SU-DHL-6 (cell line): ENCODE measurements around the gene ATP13A1.

ENCODE experiments used
- H2AFZ ChIP-seq: fragments of 200-600 bp; sonication (generic); 2 replicates; pipeline ENCODE4 v1.6.1; 2014; ENCODE audit warnings: low read depth, mild to moderate bottlenecking, moderate library complexity, mixed read lengths, antibody characterized with exemption, low read length; ENCODE audit not compliant: severe bottlenecking
- H3F3A ChIP-seq: fragments of 200-600 bp; shearing (Covaris generic); 2 replicates; pipeline ENCODE4 v1.6.0; 2016; ENCODE audit warnings: antibody characterized with exemption, mild to moderate bottlenecking; ENCODE audit not compliant: insufficient read depth
- H3K27ac ChIP-seq: fragments of 200-600 bp; sonication (generic); 2 replicates; pipeline ENCODE4 v1.5.1; 2016; ENCODE audit warnings: low read depth, mild to moderate bottlenecking, low read length, moderate library complexity, mixed read lengths
- H3K27me3 ChIP-seq: fragments of 200-600 bp; sonication (generic), shearing (Covaris generic); 2 replicates; pipeline ENCODE4 v1.6.0; 2014; ENCODE audit warnings: mild to moderate bottlenecking, low read length
- H3K36me3 ChIP-seq: fragments of 200-600 bp; sonication (generic); 2 replicates; pipeline ENCODE4 v1.6.1; 2014; ENCODE audit warnings: mild to moderate bottlenecking, low read length, mixed read lengths
- H3K4me2 ChIP-seq: fragments of 300-600, 200-600 bp; shearing (Covaris generic), sonication (generic); 2 replicates; pipeline ENCODE4 v1.6.0; 2014; ENCODE audit warnings: low read length, low read depth, mild to moderate bottlenecking; ENCODE audit not compliant: poor library complexity, severe bottlenecking
- H3K4me3 ChIP-seq: fragments of 200-600 bp; sonication (generic); 2 replicates; pipeline ENCODE4 v1.5.1; 2014; ENCODE audit warnings: antibody characterized with exemption, low read length, mild to moderate bottlenecking, mixed read lengths; ENCODE audit not compliant: insufficient read depth, poor library complexity, severe bottlenecking
- H3K79me2 ChIP-seq: fragments of 200-600 bp; sonication (generic); 2 replicates; pipeline ENCODE4 v1.6.1; 2014; ENCODE audit warnings: mild to moderate bottlenecking, low read length, moderate library complexity; ENCODE audit not compliant: insufficient read depth
- H3K9ac ChIP-seq: fragments of 200-600 bp; sonication (generic); 2 replicates; pipeline ENCODE4 v1.7.0; 2014; ENCODE audit warnings: mild to moderate bottlenecking, low read length
- H3K9me2 ChIP-seq: fragments of 200-600 bp; sonication (generic); replicated peaks from 2 replicates; pipeline ENCODE4 v1.6.1; 2014; ENCODE audit warnings: low read length; ENCODE audit not compliant: insufficient read depth
- H3K9me3 ChIP-seq: fragments of 200-600 bp; sonication (generic); 2 replicates; pipeline ENCODE4 v1.6.1; 2014; ENCODE audit warnings: low read length, mixed read lengths; ENCODE audit not compliant: insufficient read depth
- H4K20me1 ChIP-seq: fragments of 200-600 bp; sonication (generic); 2 replicates; pipeline ENCODE4 v1.6.1; 2014; ENCODE audit warnings: low read depth, mild to moderate bottlenecking, antibody characterized with exemption, low read length, moderate library complexity, mixed read lengths
- EZH2phosphoT487 ChIP-seq: fragments of 200-600 bp; sonication (generic), shearing (Covaris generic); conservative IDR thresholded peaks from 2 replicates; pipeline ENCODE4 v1.6.1; 2018; ENCODE audit warnings: mild to moderate bottlenecking, antibody characterized with exemption, low read length, moderate library complexity, mixed read lengths
- TF ChIP-seq, protein P1 (sequence below): fragments of 200-600 bp; sonication (generic); IDR thresholded peaks from one replicate; pipeline ENCODE4 v1.5.1; 2017; ENCODE audit warnings: antibody characterized with exemption, mild to moderate bottlenecking, low read length, moderate library complexity; ENCODE audit not compliant: insufficient read depth, poor library complexity, severe bottlenecking

The ATP13A1 gene

DNA sequence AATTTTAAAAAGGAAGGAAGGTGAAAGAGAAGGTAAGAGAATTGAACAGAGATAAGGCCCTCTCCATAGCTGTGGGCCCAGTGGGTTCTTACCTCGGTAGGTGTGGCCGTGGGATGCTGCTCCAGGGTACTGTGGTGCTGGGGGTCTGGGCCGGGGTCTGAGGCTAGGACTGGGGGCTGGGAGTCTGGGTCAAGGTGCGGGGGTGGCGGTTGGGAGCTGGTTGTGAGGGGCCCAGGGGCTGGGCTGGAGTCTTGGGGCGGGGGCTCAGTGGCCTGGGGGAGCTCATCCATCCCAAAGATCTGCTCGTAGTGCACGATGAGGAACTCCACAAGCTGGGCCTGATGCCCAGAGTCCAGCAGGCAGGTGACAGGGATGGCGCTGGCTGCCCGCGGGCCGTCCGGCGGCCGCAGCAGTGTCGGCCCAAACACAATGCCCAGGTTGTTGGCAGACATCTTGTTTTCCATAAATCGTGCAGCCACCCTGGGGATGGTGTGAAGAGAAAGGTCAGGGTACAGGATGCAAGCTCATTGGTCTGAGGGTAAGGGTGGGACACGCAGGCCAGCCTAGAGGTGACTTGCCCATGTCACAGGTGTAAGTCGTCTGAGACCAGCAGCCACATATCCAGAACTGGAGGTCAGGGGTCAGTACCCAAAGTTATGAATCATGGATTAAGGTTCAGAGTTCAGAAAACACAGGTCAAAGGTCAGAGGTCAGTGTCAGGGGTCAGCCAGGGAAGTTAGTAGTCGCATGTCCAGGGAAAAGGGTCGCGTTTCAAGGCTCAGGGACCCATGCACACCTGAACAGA, 29.6 kb downstream of the ATP13A1 start:
- Histone ChIP-seq H2AFZ (no peak overlapping the region), H4K20me1 (no peaks in the 10 kb centered on the region), H3F3A (peaks cover 5% of the 10 kb centered on the region; the same call in 1 of the 2 replicates), H3K36me3 (0 out of 2 replicates have a peak, but pooled peaks cover 3% of the 10 kb centered on the region), H3K79me2 (no peaks in the 10 kb centered on the region), H3K9ac (no peak overlapping the region), H3K27me3 (no peaks in the 10 kb centered on the region), H3K27ac (no peak overlapping the region), H3K4me3 (no peak overlapping the region), H3K9me2 (no peaks in the 10 kb centered on the region), H3K9me3 (no peaks in the 10 kb centered on the region), H3K4me2 (no peak overlapping the region)
- no peak for TF ChIP-seq EZH2phosphoT487
- TF ChIP-seq, protein P1, sequence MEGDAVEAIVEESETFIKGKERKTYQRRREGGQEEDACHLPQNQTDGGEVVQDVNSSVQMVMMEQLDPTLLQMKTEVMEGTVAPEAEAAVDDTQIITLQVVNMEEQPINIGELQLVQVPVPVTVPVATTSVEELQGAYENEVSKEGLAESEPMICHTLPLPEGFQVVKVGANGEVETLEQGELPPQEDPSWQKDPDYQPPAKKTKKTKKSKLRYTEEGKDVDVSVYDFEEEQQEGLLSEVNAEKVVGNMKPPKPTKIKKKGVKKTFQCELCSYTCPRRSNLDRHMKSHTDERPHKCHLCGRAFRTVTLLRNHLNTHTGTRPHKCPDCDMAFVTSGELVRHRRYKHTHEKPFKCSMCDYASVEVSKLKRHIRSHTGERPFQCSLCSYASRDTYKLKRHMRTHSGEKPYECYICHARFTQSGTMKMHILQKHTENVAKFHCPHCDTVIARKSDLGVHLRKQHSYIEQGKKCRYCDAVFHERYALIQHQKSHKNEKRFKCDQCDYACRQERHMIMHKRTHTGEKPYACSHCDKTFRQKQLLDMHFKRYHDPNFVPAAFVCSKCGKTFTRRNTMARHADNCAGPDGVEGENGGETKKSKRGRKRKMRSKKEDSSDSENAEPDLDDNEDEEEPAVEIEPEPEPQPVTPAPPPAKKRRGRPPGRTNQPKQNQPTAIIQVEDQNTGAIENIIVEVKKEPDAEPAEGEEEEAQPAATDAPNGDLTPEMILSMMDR, result no peak

DNA sequence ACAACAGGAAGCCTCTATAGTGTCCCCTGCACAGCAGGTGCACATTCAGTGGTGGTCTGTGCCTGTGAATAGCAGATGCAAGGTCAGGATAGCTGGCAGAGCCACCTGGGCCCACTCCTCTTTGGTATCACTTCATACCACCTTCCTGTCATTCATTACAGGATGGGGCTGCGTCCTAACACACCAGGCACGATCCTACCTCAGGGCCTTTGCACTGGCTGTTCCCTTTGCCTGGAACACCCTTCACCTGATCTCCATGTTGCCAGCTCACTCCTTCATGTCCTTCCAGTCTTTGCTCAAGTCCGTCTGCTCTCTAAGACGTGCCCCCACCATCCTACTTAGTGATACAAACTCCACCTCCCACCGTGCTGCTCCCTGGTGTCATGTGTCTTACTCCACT, 30.8 kb downstream of the ATP13A1 start:
- Histone ChIP-seq H4K20me1 (no peaks in the 10 kb centered on the region), H3K9me2 (no peaks in the 10 kb centered on the region), H3K9me3 (no peaks in the 10 kb centered on the region), H3K27me3 (no peaks in the 10 kb centered on the region), H3K79me2 (no peaks in the 10 kb centered on the region), H2AFZ (no peak overlapping the region), H3K27ac (no peak overlapping the region), H3K4me2 (no peak overlapping the region), H3F3A (peaks cover 11% of the 10 kb centered on the region; the same call in 1 of the 2 replicates), H3K4me3 (no peak overlapping the region), H3K36me3 (0 out of 2 replicates have a peak, but pooled peaks cover 3% of the 10 kb centered on the region), H3K9ac (no peak overlapping the region)
- TF ChIP-seq, protein P1, result no peak
- no peak for TF ChIP-seq EZH2phosphoT487

DNA sequence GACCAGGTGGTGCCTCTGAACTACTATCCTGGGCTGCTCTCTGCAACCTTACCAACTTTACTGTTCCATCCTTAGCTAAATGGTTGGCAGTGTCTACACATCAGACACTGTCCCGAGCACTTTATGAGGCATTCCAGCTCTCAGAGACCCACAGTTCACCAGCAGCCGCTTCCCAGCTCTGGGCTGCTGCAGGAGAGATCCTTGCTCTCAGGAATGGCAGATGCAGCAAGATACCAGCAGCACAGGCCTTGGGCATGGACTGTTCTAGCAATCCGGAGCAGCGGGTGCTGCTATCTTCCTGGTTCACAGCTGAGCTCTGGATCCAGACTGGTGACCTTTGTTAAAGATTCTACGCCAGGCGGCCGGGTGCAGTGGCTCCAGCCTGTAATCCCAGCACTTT, 32.1 kb downstream of the ATP13A1 start:
- Histone ChIP-seq H3K27me3 (no peaks in the 10 kb centered on the region), H3K4me2 (no peak overlapping the region), H3K4me3 (no peak overlapping the region), H3K79me2 (no peaks in the 10 kb centered on the region), H3K9me2 (no peaks in the 10 kb centered on the region), H3K9me3 (no peaks in the 10 kb centered on the region), H3K9ac (no peak overlapping the region), H3K36me3 (0 out of 2 replicates have a peak, but pooled peaks cover 3% of the 10 kb centered on the region), H2AFZ (no peak overlapping the region), H3F3A (peaks cover 11% of the 10 kb centered on the region; the same call in 1 of the 2 replicates), H4K20me1 (no peaks in the 10 kb centered on the region), H3K27ac (no peak overlapping the region)
- TF ChIP-seq EZH2phosphoT487, result no peak
- TF ChIP-seq, protein P1, result no peak
